ENCODE data around the gene SLC25A14. TPM values are rescaled to one million over a fixed set of nuclear protein-coding genes. Genes with fewer than 3 reads are reported as not detected.

SLC25A14 gene
- total RNA-seq, 1 experiment from 2014 or later, result 21.6 TPM

GRCh38 chrX:130415201-130415600 is 75.5 kb downstream of the SLC25A14 start:
- no peaks in the 10 kb centered on the region for H3K4me1 ChIP-seq (ENCODE audit: insufficient read depth, low read length, poor library complexity, severe bottlenecking)
- TF ChIP-seq CTCF (conservative IDR thresholded peaks at IDR 0.05; ENCODE audit: low read depth, low read length) (no peak), EZH2 (IDR thresholded peaks at IDR 0.05; ENCODE audit: borderline replicate concordance, low read depth, low read length, poor library complexity, severe bottlenecking) (no peak)
- BruUV-seq (replicated peaks), result no TSS peak
- no peak overlapping the region for H3K4me3 ChIP-seq (ENCODE audit: low read depth, low read length, poor library complexity, severe bottlenecking)
- H3K27me3 ChIP-seq (replicated peaks; ENCODE audit: insufficient read depth, low read depth, low read length, poor library complexity), result no peaks in the 10 kb centered on the region
- no peak for DNase-seq (ENCODE audit: low spot score)
- POLR2A ChIA-PET (ENCODE audit: low non-redundant PET), result no interaction called here
- peaks cover 3% of the 10 kb centered on the region for H3K36me3 ChIP-seq (ENCODE audit: insufficient read depth, low read length, poor library complexity, severe bottlenecking)
- CTCF ChIA-PET, result no interaction called here
- no peak overlapping the region for H3K27ac ChIP-seq (ENCODE audit: low read depth, low read length, poor library complexity, severe bottlenecking)
- intact Hi-C loops (cut with micrococcal nuclease; ENCODE audit: unreplicated experiment), result no loop called here
- H3K9me3 ChIP-seq (ENCODE audit: low read depth, low read length, poor library complexity, severe bottlenecking), result no peaks in the 10 kb centered on the region

- TF ChIP-seq CTCF (conservative IDR thresholded peaks at IDR 0.05; ENCODE audit: low read depth, low read length), result no peak
- ChIA-PET POLR2A (ENCODE audit: low non-redundant PET) (no interaction called here), CTCF (no interaction called here)
- no peak for DNase-seq (ENCODE audit: low spot score)
- no peaks in the 10 kb centered on the region for H3K9me3 ChIP-seq (ENCODE audit: low read depth, low read length, poor library complexity, severe bottlenecking)
- BruUV-seq (replicated peaks), result no TSS peak
- intact Hi-C loops (cut with micrococcal nuclease; ENCODE audit: unreplicated experiment), result no loop called here
- no peaks in the 10 kb centered on the region for H3K27me3 ChIP-seq (replicated peaks; ENCODE audit: insufficient read depth, low read depth, low read length, poor library complexity)
- H3K4me1 ChIP-seq (ENCODE audit: insufficient read depth, low read length, poor library complexity, severe bottlenecking), result no peaks in the 10 kb centered on the region
- H3K27ac ChIP-seq (ENCODE audit: low read depth, low read length, poor library complexity, severe bottlenecking), result no peak overlapping the region
- peaks cover 3% of the 10 kb centered on the region for H3K36me3 ChIP-seq (ENCODE audit: insufficient read depth, low read length, poor library complexity, severe bottlenecking)
- H3K4me3 ChIP-seq (ENCODE audit: low read depth, low read length, poor library complexity, severe bottlenecking), result no peak overlapping the region
These were observed 77.1 kb downstream of the SLC25A14 start for GRCh38 chrX:130416785-130417184.

- TF ChIP-seq EZH2 (IDR thresholded peaks at IDR 0.05; ENCODE audit: borderline replicate concordance, low read depth, low read length, poor library complexity, severe bottlenecking) (no peak), CTCF (conservative IDR thresholded peaks at IDR 0.05; ENCODE audit: low read depth, low read length) (no peak)
- ChIA-PET CTCF (no interaction called here), POLR2A (ENCODE audit: low non-redundant PET) (no interaction called here)
- no peak for DNase-seq (ENCODE audit: low spot score)
- Histone ChIP-seq H3K4me3 (ENCODE audit: low read depth, low read length, poor library complexity, severe bottlenecking) (no peak overlapping the region), H3K27me3 (replicated peaks; ENCODE audit: insufficient read depth, low read depth, low read length, poor library complexity) (no peaks in the 10 kb centered on the region), H3K36me3 (ENCODE audit: insufficient read depth, low read length, poor library complexity, severe bottlenecking) (no peaks in the 10 kb centered on the region), H3K9me3 (ENCODE audit: low read depth, low read length, poor library complexity, severe bottlenecking) (no peaks in the 10 kb centered on the region), H3K27ac (ENCODE audit: low read depth, low read length, poor library complexity, severe bottlenecking) (no peak overlapping the region), H3K4me1 (ENCODE audit: insufficient read depth, low read length, poor library complexity, severe bottlenecking) (no peaks in the 10 kb centered on the region)
- BruUV-seq (replicated peaks), result no TSS peak
- intact Hi-C loops (cut with micrococcal nuclease; ENCODE audit: unreplicated experiment), result no loop called here
These were observed 78.3 kb downstream of the SLC25A14 start for GRCh38 chrX:130418066-130418465.
